WTC11 (cell line): Measurements from ENCODE around the gene TNN. TPM values are rescaled to one million over a fixed set of nuclear protein-coding genes. Genes with fewer than 3 reads are reported as not detected.

Source experiments
- ATF1 ChIP-seq: sonication (generic); formaldehyde crosslinking; IDR thresholded peaks from 2 replicates; pipeline ENCODE4 v1.8.1; 2023; ENCODE audit warnings: mild to moderate bottlenecking, moderate library complexity, missing genetic modification reagents
- ATF6 ChIP-seq: sonication (generic); formaldehyde crosslinking; IDR thresholded peaks from 2 replicates; pipeline ENCODE4 v1.8.1; 2023; ENCODE audit warnings: mild to moderate bottlenecking, missing genetic modification reagents
- FOXK1 ChIP-seq: sonication (generic); formaldehyde crosslinking; IDR thresholded peaks from 2 replicates; pipeline ENCODE4 v1.8.0; 2022; ENCODE audit warnings: mild to moderate bottlenecking, moderate library complexity, missing genetic modification reagents
- GABPB1 ChIP-seq: sonication (generic); formaldehyde crosslinking; IDR thresholded peaks from 2 replicates; pipeline ENCODE4 v1.8.1; 2023; ENCODE audit warnings: mild to moderate bottlenecking, missing genetic modification reagents
- GRHL2 ChIP-seq: fragments of 250-450 bp; sonication (Bioruptor Pico); IDR thresholded peaks from 2 replicates; pipeline ENCODE4 v1.8.0; 2022; ENCODE audit warnings: mild to moderate bottlenecking, moderate library complexity; ENCODE audit not compliant: insufficient replicate concordance, severe bottlenecking
- HMGA2 ChIP-seq: fragments of 250-450 bp; sonication (Bioruptor Pico); IDR thresholded peaks from 2 replicates; pipeline ENCODE4 v1.4.0; 2021; ENCODE audit warnings: mild to moderate bottlenecking, moderate library complexity
- JUN ChIP-seq: sonication (generic); formaldehyde crosslinking; IDR thresholded peaks from 2 replicates; pipeline ENCODE4 v1.8.0; 2023; ENCODE audit warnings: mild to moderate bottlenecking, missing genetic modification reagents
- NFYB ChIP-seq: sonication (generic); formaldehyde crosslinking; conservative IDR thresholded peaks from 2 replicates; pipeline ENCODE4 v1.8.0; 2022; ENCODE audit warnings: low read depth, missing genetic modification reagents
- RORB ChIP-seq: fragments of 250-450 bp; sonication (Bioruptor Pico); IDR thresholded peaks from 2 replicates; pipeline ENCODE4 v1.9.0; 2021; ENCODE audit warnings: mild to moderate bottlenecking
- SOX15 ChIP-seq: fragments of 250-450 bp; sonication (Bioruptor Pico); IDR thresholded peaks from 2 replicates; pipeline ENCODE4 v1.9.0; 2021; ENCODE audit warnings: mild to moderate bottlenecking
- TEAD4 ChIP-seq: sonication (generic); formaldehyde crosslinking; IDR thresholded peaks from 2 replicates; pipeline ENCODE4 v1.8.0; 2022; ENCODE audit warnings: mild to moderate bottlenecking, missing genetic modification reagents
- TP53 ChIP-seq: sonication (generic); formaldehyde crosslinking; IDR thresholded peaks from 2 replicates; pipeline ENCODE4 v1.8.1; 2023; ENCODE audit warnings: mild to moderate bottlenecking, missing genetic modification reagents
- USF1 ChIP-seq: sonication (generic); formaldehyde crosslinking; IDR thresholded peaks from 2 replicates; pipeline ENCODE4 v1.8.0; 2022; ENCODE audit warnings: mild to moderate bottlenecking, missing genetic modification reagents
- ZNF138 ChIP-seq: sonication (generic); formaldehyde crosslinking; conservative IDR thresholded peaks from 2 replicates; pipeline ENCODE4 v1.8.1; 2022; ENCODE audit warnings: mild to moderate bottlenecking, moderate library complexity, missing genetic modification reagents
- ZNF219 ChIP-seq: sonication (generic); formaldehyde crosslinking; IDR thresholded peaks from 2 replicates; pipeline ENCODE4 v1.8.0; 2023; ENCODE audit warnings: missing genetic modification reagents, mild to moderate bottlenecking, borderline replicate concordance
- ZNF512 ChIP-seq: sonication (generic); formaldehyde crosslinking; IDR thresholded peaks from 2 replicates; pipeline ENCODE4 v1.8.1; 2022; ENCODE audit warnings: missing genetic modification reagents, borderline replicate concordance
- total RNA-seq: library from RNA; stranded (reverse); gene quantifications from 3 replicates; pipeline ENCODE4 v1.2.3, GENCODE V29; 2021
- TF ChIP-seq, protein P1 (sequence below): sonication (generic); formaldehyde crosslinking; IDR thresholded peaks from 2 replicates; pipeline ENCODE4 v1.8.0; 2022; ENCODE audit warnings: missing genetic modification reagents
- TF ChIP-seq, protein P2 (sequence below): fragments of 250-450 bp; sonication (Bioruptor Pico); IDR thresholded peaks from 2 replicates; pipeline ENCODE4 v2.1.2; 2022; ENCODE audit warnings: mild to moderate bottlenecking, moderate library complexity
- TF ChIP-seq, protein P3 (sequence below): fragments of 250-450 bp; sonication (Bioruptor Pico); IDR thresholded peaks from 2 replicates; pipeline ENCODE4 v1.9.0; 2021; ENCODE audit warnings: mild to moderate bottlenecking
- TF ChIP-seq, protein P4 (sequence below): sonication (generic); formaldehyde crosslinking; IDR thresholded peaks from 2 replicates; pipeline ENCODE4 v1.8.0; 2022; ENCODE audit warnings: mild to moderate bottlenecking, missing genetic modification reagents
- TF ChIP-seq, protein P5 (sequence below): sonication (generic); formaldehyde crosslinking; IDR thresholded peaks from 2 replicates; pipeline ENCODE4 v1.8.1; 2022; ENCODE audit warnings: mild to moderate bottlenecking, missing genetic modification reagents, moderate library complexity, borderline replicate concordance
- TF ChIP-seq, protein P6 (sequence below): fragments of 250-450 bp; sonication (Bioruptor Pico); IDR thresholded peaks from 2 replicates; pipeline ENCODE4 v1.9.0; 2021; ENCODE audit warnings: moderate library complexity, mild to moderate bottlenecking, inconsistent platforms, borderline replicate concordance

The TNN gene
- total RNA-seq, 1 experiment from 2014 or later, result 0.44 TPM

DNA sequence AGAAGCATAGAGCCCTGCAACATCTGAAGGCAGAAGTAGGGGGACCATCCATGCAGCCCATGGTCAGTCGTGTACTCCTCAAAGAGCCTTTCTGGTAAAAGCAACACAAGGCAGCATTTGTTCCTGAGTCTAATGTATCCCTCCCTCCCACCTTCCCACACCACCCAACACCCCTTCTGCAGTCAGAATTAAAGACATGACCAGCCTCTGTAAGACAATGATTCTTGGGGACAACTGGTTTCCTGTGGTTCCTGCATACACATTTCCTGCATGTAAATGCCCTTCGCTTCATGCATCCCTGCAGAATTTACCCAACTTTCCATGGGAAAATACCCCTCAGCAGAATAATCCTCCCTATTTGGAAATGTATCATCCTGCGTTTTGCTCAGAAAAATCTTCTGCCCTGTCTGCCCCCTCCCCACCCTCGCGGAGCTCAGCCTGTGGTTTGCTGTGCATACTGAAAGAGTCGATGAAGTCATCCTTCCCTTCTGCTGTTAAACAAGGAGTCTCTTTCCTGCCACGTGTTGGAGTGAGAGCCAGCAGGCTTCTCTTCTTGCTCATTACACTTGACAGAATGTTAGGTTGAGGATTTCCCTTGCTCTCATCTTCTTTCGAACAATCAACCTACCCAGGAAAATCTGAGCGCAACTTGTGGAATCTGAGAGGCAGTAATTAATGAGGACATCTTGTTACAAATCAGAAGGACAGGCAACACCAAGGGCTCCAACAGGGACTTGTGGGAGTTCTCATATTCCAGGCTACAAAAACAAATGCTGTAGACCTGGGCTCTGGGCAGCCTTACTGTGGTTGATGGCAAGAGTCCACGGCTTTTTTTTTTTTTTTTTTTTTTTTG, 4.7 kb downstream of the TNN start (continued):
- TF ChIP-seq, protein P1, sequence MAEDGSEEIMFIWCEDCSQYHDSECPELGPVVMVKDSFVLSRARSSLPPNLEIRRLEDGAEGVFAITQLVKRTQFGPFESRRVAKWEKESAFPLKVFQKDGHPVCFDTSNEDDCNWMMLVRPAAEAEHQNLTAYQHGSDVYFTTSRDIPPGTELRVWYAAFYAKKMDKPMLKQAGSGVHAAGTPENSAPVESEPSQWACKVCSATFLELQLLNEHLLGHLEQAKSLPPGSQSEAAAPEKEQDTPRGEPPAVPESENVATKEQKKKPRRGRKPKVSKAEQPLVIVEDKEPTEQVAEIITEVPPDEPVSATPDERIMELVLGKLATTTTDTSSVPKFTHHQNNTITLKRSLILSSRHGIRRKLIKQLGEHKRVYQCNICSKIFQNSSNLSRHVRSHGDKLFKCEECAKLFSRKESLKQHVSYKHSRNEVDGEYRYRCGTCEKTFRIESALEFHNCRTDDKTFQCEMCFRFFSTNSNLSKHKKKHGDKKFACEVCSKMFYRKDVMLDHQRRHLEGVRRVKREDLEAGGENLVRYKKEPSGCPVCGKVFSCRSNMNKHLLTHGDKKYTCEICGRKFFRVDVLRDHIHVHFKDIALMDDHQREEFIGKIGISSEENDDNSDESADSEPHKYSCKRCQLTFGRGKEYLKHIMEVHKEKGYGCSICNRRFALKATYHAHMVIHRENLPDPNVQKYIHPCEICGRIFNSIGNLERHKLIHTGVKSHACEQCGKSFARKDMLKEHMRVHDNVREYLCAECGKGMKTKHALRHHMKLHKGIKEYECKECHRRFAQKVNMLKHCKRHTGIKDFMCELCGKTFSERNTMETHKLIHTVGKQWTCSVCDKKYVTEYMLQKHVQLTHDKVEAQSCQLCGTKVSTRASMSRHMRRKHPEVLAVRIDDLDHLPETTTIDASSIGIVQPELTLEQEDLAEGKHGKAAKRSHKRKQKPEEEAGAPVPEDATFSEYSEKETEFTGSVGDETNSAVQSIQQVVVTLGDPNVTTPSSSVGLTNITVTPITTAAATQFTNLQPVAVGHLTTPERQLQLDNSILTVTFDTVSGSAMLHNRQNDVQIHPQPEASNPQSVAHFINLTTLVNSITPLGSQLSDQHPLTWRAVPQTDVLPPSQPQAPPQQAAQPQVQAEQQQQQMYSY, result no peak; the same call in 1 of the 2 replicates
- TF ChIP-seq TEAD4 (CRISPR knock-in tag) (peak; percentile 25; the same call in 1 of the 2 replicates), ZNF138 (CRISPR knock-in tag) (0 out of 2 replicates have a peak, but pooled peaks have one; percentile 36), RORB (CRISPR knock-in tag) (no peak), HMGA2 (no peak), GRHL2 (CRISPR knock-in tag) (no peak), ZNF219 (CRISPR knock-in tag) (no peak), GABPB1 (CRISPR knock-in tag) (no peak), ATF6 (no peak), ZNF512 (CRISPR knock-in tag) (no peak), SOX15 (CRISPR knock-in tag) (no peak), FOXK1 (CRISPR knock-in tag) (0 out of 2 replicates have a peak, but pooled peaks have one; percentile 61), TP53 (CRISPR knock-in tag) (peak; percentile 85), JUN (CRISPR knock-in tag) (no peak), ATF1 (CRISPR knock-in tag) (no peak), USF1 (CRISPR knock-in tag) (peak; percentile 60; the same call in 1 of the 2 replicates), NFYB (CRISPR knock-in tag) (0 out of 2 replicates have a peak, but pooled peaks have one; percentile 14)
- TF ChIP-seq, protein P2, sequence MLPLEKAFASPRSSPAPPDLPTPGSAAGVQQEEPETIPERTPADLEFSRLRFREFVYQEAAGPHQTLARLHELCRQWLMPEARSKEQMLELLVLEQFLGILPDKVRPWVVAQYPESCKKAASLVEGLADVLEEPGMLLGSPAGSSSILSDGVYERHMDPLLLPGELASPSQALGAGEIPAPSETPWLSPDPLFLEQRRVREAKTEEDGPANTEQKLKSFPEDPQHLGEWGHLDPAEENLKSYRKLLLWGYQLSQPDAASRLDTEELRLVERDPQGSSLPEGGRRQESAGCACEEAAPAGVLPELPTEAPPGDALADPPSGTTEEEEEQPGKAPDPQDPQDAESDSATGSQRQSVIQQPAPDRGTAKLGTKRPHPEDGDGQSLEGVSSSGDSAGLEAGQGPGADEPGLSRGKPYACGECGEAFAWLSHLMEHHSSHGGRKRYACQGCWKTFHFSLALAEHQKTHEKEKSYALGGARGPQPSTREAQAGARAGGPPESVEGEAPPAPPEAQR (CRISPR knock-in tag), result no peak
- TF ChIP-seq, protein P3, sequence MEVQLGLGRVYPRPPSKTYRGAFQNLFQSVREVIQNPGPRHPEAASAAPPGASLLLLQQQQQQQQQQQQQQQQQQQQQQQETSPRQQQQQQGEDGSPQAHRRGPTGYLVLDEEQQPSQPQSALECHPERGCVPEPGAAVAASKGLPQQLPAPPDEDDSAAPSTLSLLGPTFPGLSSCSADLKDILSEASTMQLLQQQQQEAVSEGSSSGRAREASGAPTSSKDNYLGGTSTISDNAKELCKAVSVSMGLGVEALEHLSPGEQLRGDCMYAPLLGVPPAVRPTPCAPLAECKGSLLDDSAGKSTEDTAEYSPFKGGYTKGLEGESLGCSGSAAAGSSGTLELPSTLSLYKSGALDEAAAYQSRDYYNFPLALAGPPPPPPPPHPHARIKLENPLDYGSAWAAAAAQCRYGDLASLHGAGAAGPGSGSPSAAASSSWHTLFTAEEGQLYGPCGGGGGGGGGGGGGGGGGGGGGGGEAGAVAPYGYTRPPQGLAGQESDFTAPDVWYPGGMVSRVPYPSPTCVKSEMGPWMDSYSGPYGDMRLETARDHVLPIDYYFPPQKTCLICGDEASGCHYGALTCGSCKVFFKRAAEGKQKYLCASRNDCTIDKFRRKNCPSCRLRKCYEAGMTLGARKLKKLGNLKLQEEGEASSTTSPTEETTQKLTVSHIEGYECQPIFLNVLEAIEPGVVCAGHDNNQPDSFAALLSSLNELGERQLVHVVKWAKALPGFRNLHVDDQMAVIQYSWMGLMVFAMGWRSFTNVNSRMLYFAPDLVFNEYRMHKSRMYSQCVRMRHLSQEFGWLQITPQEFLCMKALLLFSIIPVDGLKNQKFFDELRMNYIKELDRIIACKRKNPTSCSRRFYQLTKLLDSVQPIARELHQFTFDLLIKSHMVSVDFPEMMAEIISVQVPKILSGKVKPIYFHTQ (CRISPR knock-in tag), result no peak
- TF ChIP-seq, protein P4, sequence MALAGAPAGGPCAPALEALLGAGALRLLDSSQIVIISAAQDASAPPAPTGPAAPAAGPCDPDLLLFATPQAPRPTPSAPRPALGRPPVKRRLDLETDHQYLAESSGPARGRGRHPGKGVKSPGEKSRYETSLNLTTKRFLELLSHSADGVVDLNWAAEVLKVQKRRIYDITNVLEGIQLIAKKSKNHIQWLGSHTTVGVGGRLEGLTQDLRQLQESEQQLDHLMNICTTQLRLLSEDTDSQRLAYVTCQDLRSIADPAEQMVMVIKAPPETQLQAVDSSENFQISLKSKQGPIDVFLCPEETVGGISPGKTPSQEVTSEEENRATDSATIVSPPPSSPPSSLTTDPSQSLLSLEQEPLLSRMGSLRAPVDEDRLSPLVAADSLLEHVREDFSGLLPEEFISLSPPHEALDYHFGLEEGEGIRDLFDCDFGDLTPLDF, result peak; percentile 85; the same call in 1 of the 2 replicates
- TF ChIP-seq, protein P5, sequence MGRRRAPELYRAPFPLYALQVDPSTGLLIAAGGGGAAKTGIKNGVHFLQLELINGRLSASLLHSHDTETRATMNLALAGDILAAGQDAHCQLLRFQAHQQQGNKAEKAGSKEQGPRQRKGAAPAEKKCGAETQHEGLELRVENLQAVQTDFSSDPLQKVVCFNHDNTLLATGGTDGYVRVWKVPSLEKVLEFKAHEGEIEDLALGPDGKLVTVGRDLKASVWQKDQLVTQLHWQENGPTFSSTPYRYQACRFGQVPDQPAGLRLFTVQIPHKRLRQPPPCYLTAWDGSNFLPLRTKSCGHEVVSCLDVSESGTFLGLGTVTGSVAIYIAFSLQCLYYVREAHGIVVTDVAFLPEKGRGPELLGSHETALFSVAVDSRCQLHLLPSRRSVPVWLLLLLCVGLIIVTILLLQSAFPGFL, result no peak
- TF ChIP-seq, protein P6, sequence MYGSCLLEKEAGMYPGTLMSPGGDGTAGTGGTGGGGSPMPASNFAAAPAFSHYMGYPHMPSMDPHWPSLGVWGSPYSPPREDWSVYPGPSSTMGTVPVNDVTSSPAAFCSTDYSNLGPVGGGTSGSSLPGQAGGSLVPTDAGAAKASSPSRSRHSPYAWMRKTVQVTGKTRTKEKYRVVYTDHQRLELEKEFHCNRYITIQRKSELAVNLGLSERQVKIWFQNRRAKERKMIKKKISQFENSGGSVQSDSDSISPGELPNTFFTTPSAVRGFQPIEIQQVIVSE (CRISPR knock-in tag), result no peak
